ENCODE data around the gene DAZAP2. TPM values are rescaled to one million over a fixed set of nuclear protein-coding genes. Genes with fewer than 3 reads are reported as not detected.

Gene DAZAP2
- total and polyA plus RNA-seq, 2 experiments from 2014 or later = 35.8 to 39.9 TPM

DNA sequence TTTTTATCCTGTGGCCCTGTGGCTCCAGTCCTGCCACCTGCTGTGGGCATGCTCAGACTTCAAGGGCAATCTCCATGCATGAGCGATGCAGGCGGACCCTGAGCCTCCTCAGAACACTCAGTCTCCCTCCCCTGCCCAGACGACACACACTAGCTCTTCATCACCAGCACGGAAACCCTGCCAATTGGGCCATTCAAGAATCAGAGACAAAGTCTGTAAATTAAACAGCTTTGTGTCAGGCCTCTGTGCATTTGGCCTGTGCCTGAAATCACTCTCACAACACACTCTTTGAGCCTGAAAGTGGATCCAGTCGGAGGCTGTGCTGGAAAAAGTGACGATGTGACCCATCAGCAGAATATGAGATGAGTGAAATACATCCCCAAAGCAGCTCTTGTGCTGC, 33.3 kb upstream of the DAZAP2 start:
- Histone ChIP-seq H3K9me2 (ENCODE audit: insufficient read depth) (no peaks in the 10 kb centered on the region), H4K20me1 (replicated peaks; ENCODE audit: insufficient read depth) (no peaks in the 10 kb centered on the region), H3K36me3 (ENCODE audit: insufficient read depth) (no peaks in the 10 kb centered on the region), H3K4me3 (no peak overlapping the region), H3K4me2 (no peak overlapping the region), H3K27me3 (ENCODE audit: insufficient read depth) (no peaks in the 10 kb centered on the region), H3F3A (replicated peaks; ENCODE audit: low read depth) (no peaks in the 10 kb centered on the region), H2AFZ (no peak overlapping the region), H3K27ac (ENCODE audit: low read depth) (no peak overlapping the region), H3K4me1 (ENCODE audit: insufficient read depth) (no peaks in the 10 kb centered on the region), H3K79me2 (replicated peaks; ENCODE audit: insufficient read depth) (no peaks in the 10 kb centered on the region)
- Mint-ChIP-seq H3K4me3 (no peak overlapping the region; the same call in 2 of the 3 replicates), H3K36me3 (ENCODE audit: low read depth) (0 out of 3 replicates have a peak, but pooled peaks cover 3% of the 10 kb centered on the region), H3K27me3 (ENCODE audit: insufficient read depth, low read depth, poor library complexity) (no peaks in the 10 kb centered on the region), H3K9me3 (no peaks in the 10 kb centered on the region), H3K4me1 (no peaks in the 10 kb centered on the region), H3K27ac (no peak overlapping the region)
- ATAC-seq (no peak), DNase-seq (ENCODE audit: low spot score) (no peak)
- TF ChIP-seq POLR2AphosphoS5 (IDR thresholded peaks at IDR 0.05; ENCODE audit: low read depth) (no peak), CTCF (conservative IDR thresholded peaks at IDR 0.05; ENCODE audit: low read depth in 2 of 2) (no peak)

GRCh38 chr12:51208016-51208660, 30.5 kb upstream of the DAZAP2 start:
- DNase-seq (ENCODE audit: low spot score) = no peak
- Histone ChIP-seq H3K27me3 (ENCODE audit: insufficient read depth) (no peaks in the 10 kb centered on the region), H3K4me1 (ENCODE audit: insufficient read depth) (no peaks in the 10 kb centered on the region), H3K4me2 (no peak overlapping the region), H3F3A (replicated peaks; ENCODE audit: low read depth) (no peaks in the 10 kb centered on the region), H3K36me3 (ENCODE audit: insufficient read depth) (no peaks in the 10 kb centered on the region), H3K4me3 (no peak overlapping the region), H4K20me1 (replicated peaks; ENCODE audit: insufficient read depth) (no peaks in the 10 kb centered on the region), H3K27ac (ENCODE audit: low read depth) (no peak overlapping the region), H3K79me2 (replicated peaks; ENCODE audit: insufficient read depth) (no peaks in the 10 kb centered on the region), H2AFZ (no peak overlapping the region), H3K9me2 (ENCODE audit: insufficient read depth) (no peaks in the 10 kb centered on the region)
- TF ChIP-seq, protein P1, sequence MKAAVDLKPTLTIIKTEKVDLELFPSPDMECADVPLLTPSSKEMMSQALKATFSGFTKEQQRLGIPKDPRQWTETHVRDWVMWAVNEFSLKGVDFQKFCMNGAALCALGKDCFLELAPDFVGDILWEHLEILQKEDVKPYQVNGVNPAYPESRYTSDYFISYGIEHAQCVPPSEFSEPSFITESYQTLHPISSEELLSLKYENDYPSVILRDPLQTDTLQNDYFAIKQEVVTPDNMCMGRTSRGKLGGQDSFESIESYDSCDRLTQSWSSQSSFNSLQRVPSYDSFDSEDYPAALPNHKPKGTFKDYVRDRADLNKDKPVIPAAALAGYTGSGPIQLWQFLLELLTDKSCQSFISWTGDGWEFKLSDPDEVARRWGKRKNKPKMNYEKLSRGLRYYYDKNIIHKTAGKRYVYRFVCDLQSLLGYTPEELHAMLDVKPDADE (IDR thresholded peaks at IDR 0.05) = no peak
- no peak for TF ChIP-seq ZNF114 (CRISPR knock-in tag; IDR thresholded peaks at IDR 0.05)
- no peak for TF ChIP-seq STAT1 (IDR thresholded peaks at IDR 0.05; ENCODE audit: unreplicated experiment)
- TF ChIP-seq POLR2AphosphoS5 (IDR thresholded peaks at IDR 0.05; ENCODE audit: low read depth) = no peak
- no peak for TF ChIP-seq EZH2 (IDR thresholded peaks at IDR 0.05; ENCODE audit: low read depth, unreplicated experiment)
- no peak for TF ChIP-seq EZH2phosphoT487 (IDR thresholded peaks at IDR 0.05; ENCODE audit: unreplicated experiment)
- no peak for TF ChIP-seq NANOG (IDR thresholded peaks at IDR 0.05; ENCODE audit: borderline replicate concordance)
- no peak for TF ChIP-seq CTCF (conservative IDR thresholded peaks at IDR 0.05; ENCODE audit: low read depth in 2 of 2)
- TF ChIP-seq ZNF331 (CRISPR knock-in tag; IDR thresholded peaks at IDR 0.05; ENCODE audit: low read depth) = no peak
- no peak for TF ChIP-seq JUNB (IDR thresholded peaks at IDR 0.05; ENCODE audit: unreplicated experiment)
- Mint-ChIP-seq H3K36me3 (ENCODE audit: low read depth) (0 out of 3 replicates have a peak, but pooled peaks cover 3% of the 10 kb centered on the region), H3K4me1 (no peaks in the 10 kb centered on the region), H3K4me3 (no peak overlapping the region), H3K27me3 (ENCODE audit: insufficient read depth, low read depth, poor library complexity) (no peaks in the 10 kb centered on the region), H3K27ac (no peak overlapping the region), H3K9me3 (no peaks in the 10 kb centered on the region)
- ATAC-seq = no peak
